CD8-positive, alpha-beta memory T cell (primary cell): Measurements from ENCODE around the gene DDIT4L. TPM values are rescaled to one million over a fixed set of nuclear protein-coding genes. Genes with fewer than 3 reads are reported as not detected.
"Not testable (repeated sequence)": the region's sequence is repeated elsewhere in the genome, so short reads cannot be mapped to it uniquely, and the experiment has no call there.

Experiments used
- CTCF ChIA-PET: fragments of 350-600 bp; sonication (Branson Sonifier 250); formaldehyde crosslinking; loops from one replicate; lab custom pipeline; 2021; ENCODE audit warnings: antibody characterized with exemption; lab: Charles Lee
- POLR2A ChIA-PET: fragments of 350-600 bp; sonication (Branson Sonifier 250); formaldehyde crosslinking; loops from one replicate; lab custom pipeline; 2021; ENCODE audit warnings: antibody characterized with exemption; lab: Charles Lee
- DNase-seq, 5 donors: peaks; one replicate each; pipeline versions ENCODE4 v3.0.0 to v3.0.0-alpha.2; 2020 to 2022; ENCODE audit warnings: mixed read lengths in 1 of 5
- H3K27ac ChIP-seq: one replicate; pipeline ENCODE4 v1.7.0; 2013; ENCODE audit warnings: low read depth, mild to moderate bottlenecking, low read length, moderate library complexity
- H3K27me3 ChIP-seq: 2 replicates; pipeline ENCODE4 v1.7.0; 2013; ENCODE audit warnings: low read length, mild to moderate bottlenecking; ENCODE audit not compliant: insufficient read depth, poor library complexity, severe bottlenecking
- H3K36me3 ChIP-seq: 2 replicates; pipeline ENCODE4 v1.7.0; 2013; ENCODE audit warnings: mild to moderate bottlenecking, low read length, moderate library complexity; ENCODE audit not compliant: insufficient read depth
- H3K4me1 ChIP-seq: 2 replicates; pipeline ENCODE4 v1.7.0; 2013; ENCODE audit warnings: mild to moderate bottlenecking, low read length, moderate library complexity; ENCODE audit not compliant: insufficient read depth
- H3K4me3 ChIP-seq: 2 replicates; pipeline ENCODE4 v1.7.0; 2013; ENCODE audit warnings: mild to moderate bottlenecking, low read length
- H3K9me3 ChIP-seq: 2 replicates; pipeline ENCODE4 v1.7.0; 2013; ENCODE audit warnings: mild to moderate bottlenecking, low read length
- H3K27ac Mint-ChIP-seq, 8 donors: one replicate each; pipeline ENCODE4 v1.8.0; 2020 to 2021; ENCODE audit warnings: mixed read lengths in 8 of 8, mild to moderate bottlenecking in 6 of 8, inconsistent platforms in 3 of 8, moderate library complexity in 3 of 8
- H3K27me3 Mint-ChIP-seq, 2 donors: one replicate each; pipeline ENCODE4 v1.8.0; 2020 to 2021; ENCODE audit warnings: mixed read lengths in 2 of 2, mild to moderate bottlenecking in 1 of 2, moderate library complexity in 1 of 2
- H3K36me3 Mint-ChIP-seq, 3 donors: one replicate each; pipeline ENCODE4 v1.8.0; 2020 to 2021; ENCODE audit warnings: mixed read lengths in 3 of 3, inconsistent platforms in 1 of 3, mild to moderate bottlenecking in 1 of 3
- H3K4me1 Mint-ChIP-seq, 3 donors: one replicate each; pipeline ENCODE4 v1.8.0; 2020 to 2021; ENCODE audit warnings: mixed read lengths in 3 of 3, inconsistent platforms in 1 of 3, mild to moderate bottlenecking in 1 of 3
- H3K4me3 Mint-ChIP-seq, 7 donors: one replicate each; pipeline ENCODE4 v1.8.0; 2020 to 2021; ENCODE audit warnings: mixed read lengths in 7 of 7, mild to moderate bottlenecking in 6 of 7, moderate library complexity in 4 of 7, inconsistent platforms in 2 of 7
- H3K9me3 Mint-ChIP-seq, 5 donors: one replicate each; pipeline ENCODE4 v1.8.0; 2020 to 2022; ENCODE audit warnings: mixed read lengths in 5 of 5, mild to moderate bottlenecking in 3 of 5, moderate library complexity in 2 of 5, inconsistent platforms in 1 of 5
- polyA plus RNA-seq: library from polyadenylated mRNA; unstranded; fragments of 300-500 nt; fragmentation: Illumina TruSeq; gene quantifications from one replicate; pipeline ENCODE4 v1.2.3, GENCODE V29; 2021
- total RNA-seq, 2 experiments: library from RNA; stranded (reverse); gene quantifications; one replicate each; pipeline ENCODE4 v1.2.3, GENCODE V29; 2021

The DDIT4L gene
- total and polyA plus RNA-seq, 3 experiments from 2014 or later = 0.15 TPM; not detected in 2

GRCh38 chr4:100162027-100162685, 28.1 kb downstream of the DDIT4L start:
- Mint-ChIP-seq H3K36me3 (peaks cover 0 to 1% (median 0%) of the 10 kb centered on the region in 3 donors), H3K4me1 (peaks cover 16 to 20% (median 18%) of the 10 kb centered on the region in 3 donors), H3K27me3 (peaks cover 0 to 12% of the 10 kb centered on the region in 2 donors), H3K27ac (peak overlapping the region in 1 of 8 donors; percentile 10), H3K4me3 (no peak overlapping the region), H3K9me3 (peaks cover 16 to 18% (median 18%) of the 10 kb centered on the region in 5 donors)
- H3K4me3 ChIP-seq = no peak overlapping the region
- no peak overlapping the region for H3K27ac ChIP-seq
- CTCF ChIA-PET = no interaction called here
- no peak for DNase-seq
- POLR2A ChIA-PET = no interaction called here
- no peaks in the 10 kb centered on the region for H3K9me3 ChIP-seq
- no peaks in the 10 kb centered on the region for H3K27me3 ChIP-seq
- H3K4me1 ChIP-seq = no peaks in the 10 kb centered on the region
- no peaks in the 10 kb centered on the region for H3K36me3 ChIP-seq

GRCh38 chr4:100149190-100149589, 41.1 kb downstream of the DDIT4L start:
- Histone ChIP-seq H3K27ac (no peak overlapping the region), H3K4me3 (no peak overlapping the region), H3K27me3 (no peaks in the 10 kb centered on the region), H3K9me3 (no peaks in the 10 kb centered on the region), H3K4me1 (no peaks in the 10 kb centered on the region), H3K36me3 (no peaks in the 10 kb centered on the region)
- Mint-ChIP-seq H3K9me3 (no peaks in the 10 kb centered on the region), H3K36me3 (no peaks in the 10 kb centered on the region), H3K27me3 (no peaks in the 10 kb centered on the region), H3K27ac (peak overlapping the region in 1 of 8 donors; percentile 63), H3K4me3 (no peak overlapping the region), H3K4me1 (peaks cover 3 to 9% (median 9%) of the 10 kb centered on the region in 3 donors)
- CTCF ChIA-PET = no interaction called here
- POLR2A ChIA-PET = no interaction called here
- DNase-seq = no peak

GRCh38 chr4:100147684-100148083, 42.6 kb downstream of the DDIT4L start:
- DNase-seq = no peak
- H3K4me3 Mint-ChIP-seq = no peak overlapping the region
- no peak overlapping the region for H3K4me3 ChIP-seq
- no peaks in the 10 kb centered on the region for H3K27me3 Mint-ChIP-seq
- H3K4me1 Mint-ChIP-seq = peaks cover 3 to 9% (median 9%) of the 10 kb centered on the region in 3 donors
- no peak overlapping the region for H3K27ac ChIP-seq
- CTCF ChIA-PET = no interaction called here
- no peaks in the 10 kb centered on the region for H3K4me1 ChIP-seq
- H3K9me3 ChIP-seq = no peaks in the 10 kb centered on the region
- H3K36me3 Mint-ChIP-seq = no peaks in the 10 kb centered on the region
- POLR2A ChIA-PET = no interaction called here
- H3K27me3 ChIP-seq = no peaks in the 10 kb centered on the region
- H3K36me3 ChIP-seq = no peaks in the 10 kb centered on the region
- H3K27ac Mint-ChIP-seq = peak overlapping the region in 2 of 8 donors; percentile 5 to 13
- H3K9me3 Mint-ChIP-seq = no peaks in the 10 kb centered on the region

GRCh38 chr4:100147198-100147597, 43.1 kb downstream of the DDIT4L start:
- Histone ChIP-seq H3K27me3 (no peaks in the 10 kb centered on the region), H3K27ac (no peak overlapping the region), H3K36me3 (no peaks in the 10 kb centered on the region), H3K4me3 (no peak overlapping the region), H3K9me3 (no peaks in the 10 kb centered on the region), H3K4me1 (no peaks in the 10 kb centered on the region)
- H3K27ac Mint-ChIP-seq = no peak overlapping the region
- H3K9me3 Mint-ChIP-seq = no peaks in the 10 kb centered on the region
- peaks cover 3 to 9% (median 9%) of the 10 kb centered on the region in 3 donors for H3K4me1 Mint-ChIP-seq
- CTCF ChIA-PET = no interaction called here
- H3K36me3 Mint-ChIP-seq = no peaks in the 10 kb centered on the region
- POLR2A ChIA-PET = no interaction called here
- no peak overlapping the region for H3K4me3 Mint-ChIP-seq
- no peak for DNase-seq
- H3K27me3 Mint-ChIP-seq = no peaks in the 10 kb centered on the region

GRCh38 chr4:100146756-100147155, 43.5 kb downstream of the DDIT4L start:
- Histone ChIP-seq H3K36me3 (no peaks in the 10 kb centered on the region), H3K27ac (no peak overlapping the region), H3K27me3 (no peaks in the 10 kb centered on the region), H3K4me1 (no peaks in the 10 kb centered on the region), H3K4me3 (no peak overlapping the region), H3K9me3 (no peaks in the 10 kb centered on the region)
- ChIA-PET CTCF (no interaction called here), POLR2A (no interaction called here)
- Mint-ChIP-seq H3K27ac (no peak overlapping the region), H3K4me3 (no peak overlapping the region), H3K9me3 (peaks cover 0 to 2% (median 0%) of the 10 kb centered on the region in 5 donors), H3K27me3 (peaks cover 0 to 4% of the 10 kb centered on the region in 2 donors), H3K4me1 (peaks cover 3 to 9% (median 9%) of the 10 kb centered on the region in 3 donors), H3K36me3 (no peaks in the 10 kb centered on the region)
- no peak for DNase-seq

GRCh38 chr4:100137320-100137719, 52.9 kb downstream of the DDIT4L start:
- H3K27ac ChIP-seq, H3K4me3 ChIP-seq, H3K27me3 Mint-ChIP-seq, H3K27ac Mint-ChIP-seq, H3K4me1 ChIP-seq, H3K36me3 Mint-ChIP-seq, H3K9me3 ChIP-seq, H3K36me3 ChIP-seq, H3K4me3 Mint-ChIP-seq, DNase-seq, H3K27me3 ChIP-seq, H3K4me1 Mint-ChIP-seq: not testable (repeated sequence)
- ChIA-PET CTCF (interaction anchor here (1.5 to 2.0 kb wide), 2 partner anchors 35 to 44 kb away, joined by 3 to 5 read pairs; no protein-coding TSS in a partner anchor), POLR2A (interaction anchor here (0.6 kb wide), 1 partner anchor 30 kb away, joined by 3 read pairs; no protein-coding TSS in a partner anchor)
- peaks cover 2 to 16% (median 5%) of the 10 kb centered on the region in 5 donors for H3K9me3 Mint-ChIP-seq

Other genes starting within 250 kb of the DDIT4L start
- gene DNAJB14, start 243.8 kb downstream of the DDIT4L start, total RNA-seq = 10 to 100 TPM; 43.8 to 46.5 TPM
- 63.3 TPM for gene DNAJB14, start 243.8 kb downstream of the DDIT4L start, polyA plus RNA-seq
- 100 to 1,000 TPM; 494 to 515 TPM for gene H2AZ1, start 240.2 kb downstream of the DDIT4L start, total RNA-seq
- 372 TPM for gene H2AZ1, start 240.2 kb downstream of the DDIT4L start, polyA plus RNA-seq